Measurements from ENCODE around the gene ANO6. TPM values are rescaled to one million over a fixed set of nuclear protein-coding genes. Genes with fewer than 3 reads are reported as not detected.
"Not testable (repeated sequence)": the region's sequence is repeated elsewhere in the genome, so short reads cannot be mapped to it uniquely, and the experiment has no call there.

Gene ANO6
- total RNA-seq, 2 donors from 2014 or later, result 10.3 to 15.4 TPM

- intact Hi-C loops (cut with DNase I, micrococcal nuclease), result no loop called here
- ATAC-seq, result no peak
- no peak for DNase-seq
These were observed 15.7 kb downstream of the ANO6 start for GRCh38 chr12:45231515-45232145.

- ATAC-seq (no peak), DNase-seq (no peak)
- intact Hi-C loops (cut with DNase I, micrococcal nuclease), result no loop called here
These were observed 16.4 kb downstream of the ANO6 start for GRCh38 chr12:45232146-45232755.

GRCh38 chr12:45232756-45233372, 17.0 kb downstream of the ANO6 start:
- intact Hi-C loops (cut with DNase I, micrococcal nuclease), result no loop called here
- DNase-seq (no peak), ATAC-seq (no peak)

GRCh38 chr12:45234139-45234865, 18.4 kb downstream of the ANO6 start:
- DNase-seq (no peak), ATAC-seq (no peak)
- intact Hi-C loops (cut with DNase I, micrococcal nuclease), result no loop called here

GRCh38 chr12:45235087-45236025, 19.5 kb downstream of the ANO6 start:
- intact Hi-C loops (cut with DNase I, micrococcal nuclease), result no loop called here
- no peak for DNase-seq
- ATAC-seq, result no peak

- intact Hi-C loops (cut with DNase I, micrococcal nuclease); DNase-seq; ATAC-seq: not testable (repeated sequence)
These were observed 20.5 kb downstream of the ANO6 start for GRCh38 chr12:45236383-45236782.

DNA sequence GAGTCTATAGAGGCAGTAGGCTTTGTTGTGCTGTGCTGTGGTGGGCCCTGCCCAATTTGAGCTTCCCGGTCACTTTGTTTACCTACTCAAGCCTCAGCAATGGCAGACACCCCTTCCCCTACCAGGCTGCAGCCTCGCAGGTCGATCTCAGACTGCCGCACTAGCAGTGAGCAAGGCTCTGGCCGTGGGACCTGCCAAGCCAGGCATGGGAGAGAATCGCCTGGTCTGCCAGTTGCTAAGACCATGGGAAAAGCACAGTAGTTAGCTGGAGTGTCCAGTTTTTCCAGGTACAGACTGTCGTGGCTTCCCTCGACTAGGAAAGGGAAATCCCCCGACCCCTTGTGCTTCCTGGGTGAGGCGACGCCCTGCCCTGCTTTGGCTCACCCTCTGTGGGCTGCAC, 26.3 kb downstream of the ANO6 start:
- no peak for DNase-seq
- no peak for ATAC-seq
- intact Hi-C loops (cut with DNase I, micrococcal nuclease), result no loop called here

GRCh38 chr12:45243963-45244362, 28.1 kb downstream of the ANO6 start:
- intact Hi-C loops (cut with DNase I, micrococcal nuclease), result no loop called here
- ATAC-seq (no peak), DNase-seq (no peak)

DNA sequence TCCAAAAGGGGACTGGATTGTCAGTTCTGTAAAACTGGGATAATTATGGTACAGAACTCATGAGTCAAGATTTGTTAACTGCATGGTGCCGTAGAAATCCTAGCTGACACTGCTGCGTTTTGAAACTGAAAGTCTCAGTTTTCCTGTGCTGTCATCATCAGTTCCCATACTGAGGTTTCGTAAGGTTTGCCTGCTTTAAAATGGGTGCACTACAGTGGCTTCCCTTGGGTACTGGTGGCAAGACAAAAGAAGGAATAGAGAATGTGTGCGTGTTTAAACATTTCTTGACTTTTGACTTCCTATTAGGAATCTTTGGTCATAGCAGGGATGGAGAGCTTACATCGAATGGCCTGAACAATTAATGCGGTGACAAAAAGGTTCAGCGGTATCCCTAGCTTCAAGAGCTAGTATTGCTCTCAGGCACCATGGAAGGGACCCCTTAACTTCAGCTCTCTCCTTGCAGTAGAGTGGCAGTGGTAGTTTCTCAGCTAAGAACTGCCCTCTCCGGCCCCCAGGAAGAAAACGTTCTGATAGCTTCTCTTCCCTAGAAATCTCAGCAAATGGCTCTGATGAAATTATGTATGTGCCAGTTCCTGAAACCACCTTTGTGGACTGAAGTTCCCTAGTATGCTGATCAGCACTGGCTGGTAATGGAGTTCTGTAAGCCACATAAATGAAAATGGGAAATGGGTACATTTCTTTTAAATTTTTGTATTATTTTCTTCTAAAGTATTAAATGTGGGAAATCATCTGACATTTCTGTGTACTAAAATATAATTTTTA, 28.9 kb downstream of the ANO6 start:
- intact Hi-C loops (cut with DNase I, micrococcal nuclease), result no loop called here
- no peak for DNase-seq
- ATAC-seq, result no peak

GRCh38 chr12:45246236-45246635, 30.3 kb downstream of the ANO6 start:
- intact Hi-C loops (cut with DNase I, micrococcal nuclease), result no loop called here
- no peak for DNase-seq
- ATAC-seq, result no peak

DNA sequence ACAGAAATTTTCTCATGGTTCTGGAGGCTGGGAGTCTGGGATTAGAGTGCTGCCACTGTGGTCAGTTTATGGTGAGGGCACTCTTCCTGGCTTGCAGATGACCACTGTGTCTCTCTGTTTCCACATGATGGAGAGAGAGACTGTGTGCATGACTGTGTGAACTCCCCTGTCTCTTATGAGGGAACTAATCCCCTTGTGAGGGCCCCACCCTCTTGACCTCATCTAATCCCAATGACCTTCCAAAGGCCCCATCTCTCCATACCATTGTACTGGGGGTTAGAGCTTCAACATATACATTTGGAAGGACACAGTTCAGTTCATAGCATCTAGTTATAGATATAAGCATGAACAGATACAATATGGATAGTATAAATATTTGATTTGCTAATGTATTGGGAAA, 31.7 kb downstream of the ANO6 start:
- no peak for ATAC-seq
- intact Hi-C loops (cut with DNase I, micrococcal nuclease), result no loop called here

DNA sequence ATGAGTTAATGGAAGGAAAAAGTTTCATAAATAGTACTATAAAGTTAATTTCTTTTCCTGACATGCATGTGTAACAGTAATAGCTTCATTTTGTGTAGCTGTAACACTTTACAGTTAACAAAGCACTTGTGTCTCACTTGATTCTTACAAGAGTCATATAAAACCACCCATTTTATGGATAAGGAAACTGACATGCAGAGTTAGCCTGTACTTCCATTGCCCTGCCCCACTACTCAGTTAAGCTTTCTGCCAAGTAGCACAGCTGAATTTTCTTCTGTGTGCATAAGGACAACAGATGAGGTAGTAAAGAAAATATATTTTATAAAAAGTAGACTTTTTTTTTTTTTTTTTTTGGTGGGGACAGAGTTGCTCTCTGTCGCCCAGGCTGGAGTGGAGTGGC, 32.2 kb downstream of the ANO6 start:
- intact Hi-C loops (cut with DNase I, micrococcal nuclease), result no loop called here
- ATAC-seq (no peak), DNase-seq (no peak)

More for the DNA sequence above, 31.7 kb downstream of the ANO6 start:
- no peak for DNase-seq

- ATAC-seq (no peak), DNase-seq (no peak)
- intact Hi-C loops (cut with DNase I, micrococcal nuclease), result no loop called here
These were observed 38.4 kb downstream of the ANO6 start for GRCh38 chr12:45254254-45254653.

GRCh38 chr12:45256721-45257120, 40.8 kb downstream of the ANO6 start:
- no peak for ATAC-seq
- intact Hi-C loops (cut with DNase I, micrococcal nuclease), result no loop called here
- no peak for DNase-seq

DNA sequence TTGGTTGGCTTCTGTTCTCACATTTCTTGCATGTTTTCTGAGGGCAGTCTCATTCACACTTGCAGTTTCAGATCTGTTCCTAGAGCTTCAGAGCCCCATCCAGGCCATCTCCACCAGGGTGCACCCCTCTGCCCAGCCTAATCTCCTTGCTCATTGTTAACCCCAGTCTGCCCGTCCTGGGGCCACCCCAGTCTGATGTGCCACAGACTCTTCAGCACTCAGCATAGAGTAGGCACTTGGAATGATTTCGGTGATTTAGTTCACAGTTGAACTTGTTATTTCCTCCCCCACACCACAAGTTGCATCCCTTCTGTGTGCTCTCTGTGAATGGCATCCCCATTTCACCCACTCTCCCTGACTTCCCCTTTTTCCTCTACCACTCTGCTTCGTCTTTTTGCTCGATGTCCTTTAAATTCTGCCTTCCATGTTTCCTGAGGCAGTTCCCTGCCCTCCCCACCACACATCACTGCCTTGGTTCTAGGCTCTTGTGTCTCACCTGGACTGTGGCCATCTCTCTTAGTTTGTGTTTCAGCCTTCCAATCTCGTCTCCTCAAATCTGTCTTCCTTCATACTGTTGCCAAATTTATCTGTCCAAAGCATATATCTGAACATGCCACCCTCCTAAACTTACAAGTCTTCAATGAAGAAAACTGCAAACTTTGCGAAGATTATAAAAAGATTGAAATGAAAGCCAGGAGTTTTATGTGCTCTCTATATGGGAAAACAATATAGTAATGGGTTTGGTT, 41.5 kb downstream of the ANO6 start:
- DNase-seq, result no peak
- no peak for ATAC-seq
- intact Hi-C loops (cut with DNase I, micrococcal nuclease), result no loop called here

DNA sequence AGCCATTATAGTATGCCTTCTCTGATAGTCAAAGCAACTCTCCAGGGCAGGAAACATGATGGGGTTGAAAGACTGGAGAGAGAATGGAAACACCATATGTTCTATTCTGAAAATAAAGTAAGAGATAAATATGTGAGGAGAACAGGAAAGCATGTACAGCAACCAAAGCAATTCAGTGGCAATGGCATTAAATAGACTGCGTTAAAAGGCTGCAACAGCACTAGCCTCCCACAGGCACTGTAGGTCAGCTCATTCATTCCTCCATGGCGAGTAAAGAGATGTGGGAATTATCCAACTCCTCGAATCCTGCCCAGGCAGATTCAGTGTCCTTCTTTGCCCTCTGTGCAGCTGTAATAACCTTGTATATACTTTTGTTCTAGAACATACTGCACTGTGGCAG, 43.8 kb downstream of the ANO6 start:
- DNase-seq, result no peak
- peak; percentile 46 for ATAC-seq
- intact Hi-C loops (cut with DNase I, micrococcal nuclease), result no loop called here

DNA sequence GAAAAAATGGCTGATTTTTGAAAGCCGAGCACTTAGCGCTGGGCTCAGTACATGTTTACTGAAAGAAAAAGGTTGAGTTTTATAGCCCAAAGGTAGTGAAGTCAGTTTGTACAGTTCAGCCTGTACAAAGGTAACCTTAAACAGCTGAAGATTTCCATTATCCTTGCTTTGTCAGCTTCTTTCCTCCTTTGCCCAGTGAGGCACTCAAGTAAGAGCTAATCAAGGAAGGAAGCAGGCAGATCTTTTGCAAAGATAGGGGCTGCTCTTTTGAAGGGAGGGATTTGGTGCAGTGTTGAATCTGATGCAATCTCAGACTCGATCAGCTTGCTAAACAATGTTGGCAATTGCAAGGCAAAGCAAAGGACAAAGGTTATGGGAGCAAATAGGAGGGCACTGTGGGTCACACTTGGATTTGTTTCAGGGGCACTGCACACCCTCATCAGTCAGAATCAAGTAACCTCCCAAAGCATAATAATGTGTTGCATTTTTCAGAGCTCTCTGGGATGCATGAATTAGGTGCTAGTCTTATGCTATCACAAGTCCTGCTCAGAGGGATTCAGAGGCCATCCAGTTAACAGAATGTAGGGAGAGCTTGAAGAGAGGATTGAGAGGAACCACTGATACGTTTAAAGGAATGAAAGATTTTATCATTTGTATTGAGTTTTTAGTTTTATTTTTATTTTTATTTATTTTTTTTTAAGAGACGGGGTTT, 44.4 kb downstream of the ANO6 start:
- DNase-seq (no peak), ATAC-seq (peak; percentile 95)
- intact Hi-C loops (cut with DNase I, micrococcal nuclease), result no loop called here
